Right ventricle myocardium superior (tissue), 1 donor: ENCODE measurements around the gene JHY. TPM values are rescaled to one million over a fixed set of nuclear protein-coding genes. Genes with fewer than 3 reads are reported as not detected.

Experiments used
- ATAC-seq: fragments of 200-7000 bp; cut with Tn5 transposase; one replicate; pipeline ENCODE4 v1.9.1; 2020; ENCODE audit warnings: mild to moderate bottlenecking; ENCODE audit not compliant: poor library complexity
- DNase-seq: peaks from one replicate; pipeline ENCODE4 v3.0.0-alpha.2; 2020
- intact Hi-C: fragments of 100-400 bp; cut with DNase I; formaldehyde crosslinking; loops from one replicate; pipeline ENCODE4 v1.11.2; 2022
- total RNA-seq: library from RNA; stranded (reverse); fragmentation: NEBNext Ultra II Directional; extraction: Animal tissue kit (Norgen Biotek cat#: 25700); gene quantifications from one replicate; pipeline ENCODE4 v1.2.1, GENCODE V29; 2021
- donor health status: DM: no; HTN: yes; CAD: no; lungs with severe emphysema.

Gene JHY
- total RNA-seq, 1 donor from 2014 or later: 2.6 TPM

GRCh38 chr11:122863704-122864326, 18.7 kb upstream of the JHY start:
- intact Hi-C loops: loop anchor here (2.0 kb wide), 1 partner anchor 159 kb away; no protein-coding TSS in a partner anchor
- DNase-seq (peak; percentile 48), ATAC-seq (peak; percentile 41)

DNA sequence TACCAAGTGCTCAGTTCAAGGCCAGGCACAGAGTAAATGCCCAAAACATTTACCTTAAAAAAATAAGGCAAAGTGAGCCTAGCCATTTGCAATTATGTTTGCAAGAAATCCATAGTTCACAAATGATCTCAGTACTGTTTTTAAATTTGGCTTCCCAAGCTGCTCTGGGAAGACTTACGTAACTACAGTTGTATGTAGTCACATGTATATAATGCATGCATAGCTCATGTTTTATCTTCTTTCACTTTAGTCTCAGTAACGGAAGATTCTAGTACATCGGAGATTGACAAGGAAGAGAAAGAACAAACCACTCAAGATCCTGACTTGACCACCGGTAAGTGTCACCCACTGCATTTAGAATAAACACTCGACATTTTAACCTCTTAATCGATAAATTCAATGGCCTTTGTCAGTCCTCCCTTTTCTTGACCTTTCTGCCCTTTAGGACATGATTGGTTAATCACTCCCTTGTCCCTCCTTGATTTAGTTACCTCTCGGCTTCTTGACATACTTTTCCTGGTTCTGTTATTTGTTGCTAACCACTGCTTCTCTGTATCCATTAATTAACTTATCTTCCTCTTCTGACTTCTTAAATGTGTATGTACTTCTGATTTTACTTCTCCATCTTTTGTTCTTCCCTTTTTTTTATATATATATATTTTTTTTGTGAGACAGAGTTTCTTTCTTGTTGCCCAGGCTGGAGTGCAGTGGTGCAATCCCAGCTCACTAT, 18.0 kb upstream of the JHY start:
- DNase-seq: no peak
- intact Hi-C loops: no loop called here
- ATAC-seq: no peak

- intact Hi-C loops: no loop called here
- ATAC-seq (no peak), DNase-seq (no peak)
Observed at GRCh38 chr11:122869622-122870021, 12.9 kb upstream of the JHY start.

DNA sequence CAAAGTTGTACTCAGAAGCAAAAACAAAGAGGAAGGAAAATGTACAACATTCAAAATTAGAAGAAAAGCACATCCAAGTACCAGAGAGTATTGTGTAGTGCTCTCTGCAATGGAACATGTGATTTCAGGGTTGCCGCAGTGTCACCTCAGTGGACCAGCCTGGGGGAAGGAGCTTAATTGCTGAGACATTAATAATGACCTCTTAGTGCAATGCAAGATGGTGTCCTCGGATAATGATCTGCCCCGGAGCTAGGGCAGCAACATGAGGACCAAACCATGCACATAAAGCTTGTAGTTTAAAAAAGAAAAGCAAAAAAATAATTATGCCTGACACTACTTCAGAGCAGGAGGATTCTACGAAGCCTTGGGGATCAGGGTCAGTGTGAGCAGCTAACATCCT, 11.3 kb upstream of the JHY start:
- intact Hi-C loops: no loop called here
- no peak for ATAC-seq
- no peak for DNase-seq

DNA sequence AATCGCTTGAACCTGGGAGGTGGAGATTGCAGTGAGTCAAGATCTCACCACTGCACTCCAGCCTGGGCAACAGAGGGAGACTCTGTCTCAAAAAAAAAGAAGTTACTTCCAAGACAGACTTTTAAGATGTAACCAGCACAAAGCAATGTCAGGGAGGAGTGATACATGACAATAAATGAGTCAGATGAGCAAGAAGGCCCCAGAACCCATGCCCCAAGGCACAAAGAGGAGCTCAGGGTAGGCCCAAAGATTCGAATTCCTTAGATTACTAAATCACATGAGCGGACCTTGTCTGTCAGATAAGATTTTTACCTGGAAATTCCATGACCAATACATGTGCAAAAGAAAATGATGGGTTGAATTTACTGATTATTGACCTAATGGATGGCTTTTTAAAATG, 10.5 kb upstream of the JHY start:
- ATAC-seq: no peak

GRCh38 chr11:122874991-122875390, 7.6 kb upstream of the JHY start:
- intact Hi-C loops: no loop called here
- no peak for ATAC-seq

More for the DNA sequence above, 10.5 kb upstream of the JHY start:
- intact Hi-C loops: no loop called here
- no peak for DNase-seq

GRCh38 chr11:122877732-122878131, 4.8 kb upstream of the JHY start:
- no peak for ATAC-seq
- DNase-seq: no peak
- intact Hi-C loops: no loop called here

More at GRCh38 chr11:122874991-122875390, 7.6 kb upstream of the JHY start:
- no peak for DNase-seq

- intact Hi-C loops: no loop called here
- DNase-seq (no peak), ATAC-seq (no peak)
Observed at GRCh38 chr11:122879785-122880184, 2.8 kb upstream of the JHY start.

- DNase-seq: peak; percentile 75
- peak; percentile 90 for ATAC-seq
- intact Hi-C loops: no loop called here
Observed at GRCh38 chr11:122882857-122883645, 492 bp downstream of the JHY start.

DNA sequence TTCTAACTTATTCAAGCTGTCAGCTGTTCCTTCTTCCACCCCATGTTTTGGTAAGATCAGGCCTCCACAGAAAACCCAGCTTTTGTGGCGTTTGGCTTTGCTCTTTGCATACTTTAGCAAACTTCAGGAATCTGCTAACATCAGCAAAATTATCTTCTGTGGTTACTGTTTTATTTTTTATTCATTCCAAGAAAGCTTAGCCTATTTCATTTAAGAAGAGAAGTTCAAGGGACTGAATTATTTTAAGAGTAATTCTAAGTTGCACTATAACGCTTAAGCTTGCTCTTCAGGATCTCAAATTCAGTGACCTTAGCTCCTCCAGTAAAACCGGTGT, 1.1 kb downstream of the JHY start:
- DNase-seq (no peak), ATAC-seq (no peak)
- intact Hi-C loops: no loop called here

- ATAC-seq (no peak), DNase-seq (no peak)
- intact Hi-C loops: no loop called here
Observed at GRCh38 chr11:122888162-122888561, 5.6 kb downstream of the JHY start.

- DNase-seq: no peak
- no peak for ATAC-seq
- intact Hi-C loops: no loop called here
Observed at GRCh38 chr11:122893131-122893530, 10.6 kb downstream of the JHY start.

DNA sequence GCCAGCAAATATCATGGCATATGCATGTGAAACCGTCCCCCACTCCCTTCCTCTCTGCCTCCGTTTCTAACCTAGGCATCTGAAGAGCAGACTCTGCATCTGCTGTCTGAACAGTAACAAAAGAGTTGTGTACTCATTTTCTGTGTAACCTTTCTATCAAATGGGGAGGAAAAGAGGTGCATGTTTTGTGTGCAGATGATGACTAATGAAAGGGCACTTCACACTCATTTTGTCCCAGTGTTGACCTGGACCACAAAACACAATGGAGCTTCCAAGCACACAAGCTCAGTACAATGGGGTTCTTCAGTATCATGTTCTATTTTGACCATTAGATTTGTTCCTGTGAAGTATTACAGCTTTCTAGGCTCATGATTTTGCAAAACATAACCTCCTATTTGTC, 13.0 kb downstream of the JHY start:
- no peak for ATAC-seq
- intact Hi-C loops: no loop called here
- no peak for DNase-seq

GRCh38 chr11:122897606-122898210, 15.1 kb downstream of the JHY start:
- DNase-seq (no peak), ATAC-seq (no peak)
- intact Hi-C loops: no loop called here

- no peak for DNase-seq
- intact Hi-C loops: no loop called here
- no peak for ATAC-seq
Observed at GRCh38 chr11:122898799-122899198, 16.2 kb downstream of the JHY start.

GRCh38 chr11:122900587-122901202, 18.1 kb downstream of the JHY start:
- intact Hi-C loops: no loop called here
- no peak for DNase-seq

GRCh38 chr11:122902951-122903350, 20.4 kb downstream of the JHY start:
- intact Hi-C loops: no loop called here
- no peak for ATAC-seq
- DNase-seq: no peak

More at GRCh38 chr11:122900587-122901202, 18.1 kb downstream of the JHY start:
- ATAC-seq: no peak

DNA sequence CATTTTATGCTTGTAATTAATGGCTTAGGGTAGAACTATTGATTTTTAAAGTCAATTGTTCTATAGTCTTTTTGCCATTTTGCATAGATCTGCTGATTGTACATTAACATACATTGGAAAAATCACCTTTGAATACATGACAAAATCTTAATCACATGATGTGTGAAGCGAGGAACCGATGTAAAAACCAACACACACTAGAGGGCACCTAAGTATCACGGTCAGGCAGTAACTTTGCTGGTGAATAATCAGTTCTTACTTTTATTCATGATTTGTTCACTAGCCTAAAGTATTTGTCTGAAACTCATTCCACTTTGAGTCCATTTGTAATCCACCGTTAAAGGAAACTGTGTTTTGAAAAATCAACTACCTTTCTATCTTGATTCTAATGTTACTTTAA, 28.2 kb downstream of the JHY start:
- intact Hi-C loops: loop anchor here (5.0 kb wide), 1 partner anchor 112 kb away; no protein-coding TSS in a partner anchor
- DNase-seq (no peak), ATAC-seq (no peak)

- DNase-seq (no peak), ATAC-seq (no peak)
Observed at GRCh38 chr11:122917311-122917710, 34.8 kb downstream of the JHY start.

More at GRCh38 chr11:122917311-122917710, 34.8 kb downstream of the JHY start:
- intact Hi-C loops: no loop called here
